Measurements from ENCODE around the gene FAXDC2. TPM values are rescaled to one million over a fixed set of nuclear protein-coding genes. Genes with fewer than 3 reads are reported as not detected.

Gene FAXDC2
- total RNA-seq, 1 donor from 2014 or later, result 0.52 TPM

- no peak overlapping the region for H3K4me3 ChIP-seq (ENCODE audit: low read depth, low read length)
- TF ChIP-seq, protein P1, sequence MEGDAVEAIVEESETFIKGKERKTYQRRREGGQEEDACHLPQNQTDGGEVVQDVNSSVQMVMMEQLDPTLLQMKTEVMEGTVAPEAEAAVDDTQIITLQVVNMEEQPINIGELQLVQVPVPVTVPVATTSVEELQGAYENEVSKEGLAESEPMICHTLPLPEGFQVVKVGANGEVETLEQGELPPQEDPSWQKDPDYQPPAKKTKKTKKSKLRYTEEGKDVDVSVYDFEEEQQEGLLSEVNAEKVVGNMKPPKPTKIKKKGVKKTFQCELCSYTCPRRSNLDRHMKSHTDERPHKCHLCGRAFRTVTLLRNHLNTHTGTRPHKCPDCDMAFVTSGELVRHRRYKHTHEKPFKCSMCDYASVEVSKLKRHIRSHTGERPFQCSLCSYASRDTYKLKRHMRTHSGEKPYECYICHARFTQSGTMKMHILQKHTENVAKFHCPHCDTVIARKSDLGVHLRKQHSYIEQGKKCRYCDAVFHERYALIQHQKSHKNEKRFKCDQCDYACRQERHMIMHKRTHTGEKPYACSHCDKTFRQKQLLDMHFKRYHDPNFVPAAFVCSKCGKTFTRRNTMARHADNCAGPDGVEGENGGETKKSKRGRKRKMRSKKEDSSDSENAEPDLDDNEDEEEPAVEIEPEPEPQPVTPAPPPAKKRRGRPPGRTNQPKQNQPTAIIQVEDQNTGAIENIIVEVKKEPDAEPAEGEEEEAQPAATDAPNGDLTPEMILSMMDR (conservative IDR thresholded peaks at IDR 0.05; ENCODE audit: low read depth, low read length), result no peak
- DNase-seq (ENCODE audit: low read depth), result no peak
These were observed 35.4 kb downstream of the FAXDC2 start for GRCh38 chr5:154815025-154815424.

DNA sequence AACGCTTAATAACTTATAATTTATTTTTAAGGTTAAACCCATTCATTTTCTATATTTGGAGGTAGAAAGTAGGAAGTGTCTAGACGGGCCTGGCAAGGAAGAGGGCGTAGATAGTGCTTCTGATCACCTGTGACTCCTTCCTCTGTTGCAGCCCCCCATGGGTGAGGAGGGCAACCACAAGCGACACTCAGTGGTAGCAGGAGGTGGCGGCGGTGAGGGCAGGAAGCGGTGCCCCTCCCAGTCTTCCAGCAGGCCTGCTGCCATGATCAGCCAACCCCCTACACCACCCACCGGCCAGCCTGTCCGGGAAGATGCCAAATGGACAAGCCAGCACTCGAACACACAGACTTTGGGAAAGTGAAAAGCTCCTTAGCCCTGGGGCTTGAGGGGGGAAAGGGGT, 36.7 kb downstream of the FAXDC2 start:
- DNase-seq (ENCODE audit: low read depth), result no peak
- TF ChIP-seq, protein P1 (conservative IDR thresholded peaks at IDR 0.05; ENCODE audit: low read depth, low read length), result no peak
- H3K4me3 ChIP-seq (ENCODE audit: low read depth, low read length), result no peak overlapping the region

GRCh38 chr5:154813158-154813557, 37.2 kb downstream of the FAXDC2 start:
- TF ChIP-seq, protein P1 (conservative IDR thresholded peaks at IDR 0.05; ENCODE audit: low read depth, low read length), result no peak
- no peak for DNase-seq (ENCODE audit: low read depth)
- H3K4me3 ChIP-seq (ENCODE audit: low read depth, low read length), result no peak overlapping the region

GRCh38 chr5:154811653-154812465, 38.5 kb downstream of the FAXDC2 start:
- TF ChIP-seq, protein P1 (conservative IDR thresholded peaks at IDR 0.05; ENCODE audit: low read depth, low read length), result peak; percentile 94
- H3K4me3 ChIP-seq (ENCODE audit: low read depth, low read length), result no peak overlapping the region
- peak; percentile 25 for DNase-seq (ENCODE audit: low read depth)

DNA sequence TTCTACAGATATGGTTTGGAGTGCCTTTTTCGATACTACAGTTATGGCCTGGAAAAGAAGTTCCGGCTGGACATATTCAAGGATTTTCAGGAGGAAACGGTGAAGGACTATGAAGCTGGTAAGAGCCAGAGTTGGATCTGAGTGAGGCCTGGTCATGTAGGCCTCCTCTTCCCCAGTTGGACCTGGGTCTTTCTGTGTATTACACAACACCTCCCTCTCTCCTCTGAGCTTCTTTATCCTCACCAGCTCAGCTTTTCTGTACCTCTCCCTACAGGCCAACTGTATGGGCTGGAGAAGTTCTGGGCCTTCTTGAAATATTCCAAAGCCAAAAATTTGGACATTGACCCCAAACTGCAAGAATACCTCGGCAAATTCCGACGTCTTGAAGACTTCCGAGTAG, 39.2 kb downstream of the FAXDC2 start:
- TF ChIP-seq, protein P1 (conservative IDR thresholded peaks at IDR 0.05; ENCODE audit: low read depth, low read length), result no peak
- no peak overlapping the region for H3K4me3 ChIP-seq (ENCODE audit: low read depth, low read length)
- no peak for DNase-seq (ENCODE audit: low read depth)

DNA sequence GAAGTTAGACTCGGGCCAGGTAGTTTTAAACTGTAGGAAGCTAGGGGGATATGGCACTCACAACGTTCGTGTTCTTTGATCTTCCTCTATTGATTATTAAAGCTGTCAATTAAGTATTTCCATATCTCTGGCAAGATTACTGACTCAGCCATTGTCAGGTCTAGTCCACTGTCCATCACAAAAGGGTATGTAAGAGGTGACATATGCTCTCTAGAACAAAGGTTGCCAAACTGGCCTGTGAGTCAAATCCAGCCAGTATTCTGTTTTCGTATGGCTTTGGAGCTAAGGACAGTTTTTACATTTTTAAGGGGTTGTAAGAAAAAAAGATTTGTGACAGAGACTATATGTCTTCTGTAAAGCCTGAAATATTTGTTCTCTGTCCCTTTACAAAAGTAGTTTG, 44.2 kb downstream of the FAXDC2 start:
- DNase-seq (ENCODE audit: low read depth), result no peak
- no peak overlapping the region for H3K4me3 ChIP-seq (ENCODE audit: low read depth, low read length)
- TF ChIP-seq, protein P1 (conservative IDR thresholded peaks at IDR 0.05; ENCODE audit: low read depth, low read length), result no peak

DNA sequence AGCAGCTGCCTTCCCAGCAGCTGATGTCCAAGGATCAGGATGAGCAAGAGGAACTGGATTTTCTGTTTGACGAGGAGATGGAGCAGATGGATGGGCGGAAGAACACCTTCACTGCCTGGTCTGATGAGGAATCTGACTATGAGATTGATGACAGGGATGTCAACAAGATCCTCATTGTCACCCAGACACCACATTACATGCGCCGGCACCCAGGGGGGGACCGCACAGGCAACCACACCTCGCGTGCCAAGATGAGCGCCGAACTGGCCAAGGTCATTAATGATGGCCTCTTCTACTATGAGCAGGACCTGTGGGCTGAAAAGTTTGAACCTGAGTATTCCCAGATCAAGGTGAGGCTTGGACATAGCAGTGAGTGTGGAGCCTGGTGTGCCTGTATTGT, 48.4 kb downstream of the FAXDC2 start:
- no peak overlapping the region for H3K4me3 ChIP-seq (ENCODE audit: low read depth, low read length)
- TF ChIP-seq, protein P1 (conservative IDR thresholded peaks at IDR 0.05; ENCODE audit: low read depth, low read length), result no peak
- DNase-seq (ENCODE audit: low read depth), result no peak
